ENCODE data around the gene CRY2.

- TF ChIP-seq GATA3 (IDR thresholded peaks at IDR 0.05; ENCODE audit: low read depth, low read length) (no peak), GATA2 (IDR thresholded peaks at IDR 0.05; ENCODE audit: low read depth, low read length) (no peak)
These were observed 84.9 kb downstream of the CRY2 start for GRCh38 chr11:45932217-45932616.

All from SH-SY5Y (cell line).